Ecto neural progenitor cell (in vitro differentiated cells): ENCODE data around the gene JMJD1C.
"Not testable (repeated sequence)": the region's sequence is repeated elsewhere in the genome, so short reads cannot be mapped to it uniquely, and the experiment has no call there.

Source experiments
- DNase-seq: peaks from one replicate; pipeline ENCODE4 v3.0.0-alpha.2; 2018; ENCODE audit warnings: low spot score

Gene JMJD1C

GRCh38 chr10:63348245-63348850 lies 117.4 kb downstream of the JMJD1C start:
- no peak for DNase-seq

- no peak for DNase-seq
Measured at GRCh38 chr10:63346015-63346441, 119.7 kb downstream of the JMJD1C start.

GRCh38 chr10:63344269-63344668 lies 121.5 kb downstream of the JMJD1C start:
- DNase-seq: no peak

- DNase-seq: no peak
Measured at GRCh38 chr10:63343476-63343875, 122.3 kb downstream of the JMJD1C start.

GRCh38 chr10:63339640-63340039 lies 126.1 kb downstream of the JMJD1C start:
- not testable (repeated sequence) for DNase-seq

GRCh38 chr10:63337455-63338251 lies 128.1 kb downstream of the JMJD1C start:
- no peak for DNase-seq

- no peak for DNase-seq
Measured at GRCh38 chr10:63331586-63331985, 134.2 kb downstream of the JMJD1C start.

GRCh38 chr10:63324495-63324854 lies 141.3 kb downstream of the JMJD1C start:
- DNase-seq: no peak

GRCh38 chr10:63323701-63324494 lies 141.9 kb downstream of the JMJD1C start:
- DNase-seq: no peak

GRCh38 chr10:63320683-63321082 lies 145.1 kb downstream of the JMJD1C start:
- DNase-seq: peak; percentile 58

GRCh38 chr10:63319231-63319630 lies 146.5 kb downstream of the JMJD1C start:
- DNase-seq: no peak

GRCh38 chr10:63318491-63318890 lies 147.3 kb downstream of the JMJD1C start:
- DNase-seq: no peak

- no peak for DNase-seq
Measured at GRCh38 chr10:63314020-63314419, 151.8 kb downstream of the JMJD1C start.

- no peak for DNase-seq
Measured at GRCh38 chr10:63313066-63313717, 152.6 kb downstream of the JMJD1C start.

- no peak for DNase-seq
Measured at GRCh38 chr10:63308628-63309027, 157.1 kb downstream of the JMJD1C start.

GRCh38 chr10:63304146-63304545 lies 161.6 kb downstream of the JMJD1C start:
- DNase-seq: no peak

- no peak for DNase-seq
Measured at GRCh38 chr10:63300801-63301200, 165.0 kb downstream of the JMJD1C start.

- no peak for DNase-seq
Measured at GRCh38 chr10:63297941-63298340, 167.8 kb downstream of the JMJD1C start.

- DNase-seq: no peak
Measured at GRCh38 chr10:63294781-63295180, 171.0 kb downstream of the JMJD1C start.

- DNase-seq: not testable (repeated sequence)
Measured at GRCh38 chr10:63292847-63293246, 172.9 kb downstream of the JMJD1C start.

GRCh38 chr10:63288170-63288569 lies 177.6 kb downstream of the JMJD1C start:
- no peak for DNase-seq

- no peak for DNase-seq
Measured at GRCh38 chr10:63286754-63287264, 179.0 kb downstream of the JMJD1C start.
